Measurements from ENCODE around the gene MOCS3.

- TF ChIP-seq CTCF (IDR thresholded peaks at IDR 0.05), result no peak
- TF ChIP-seq POLR2A (IDR thresholded peaks at IDR 0.05), result no peak
These were observed 52.3 kb downstream of the MOCS3 start for GRCh38 chr20:51010932-51011331.
